Measurements from ENCODE around the gene B3GNT7.

GRCh38 chr2:231356466-231356844 is 39.1 kb upstream of the B3GNT7 start:
- no peak for TF ChIP-seq CTCF (IDR thresholded peaks at IDR 0.05)
- TF ChIP-seq POLR2A (IDR thresholded peaks at IDR 0.05) = no peak
